Measurements from ENCODE around the gene LIF. TPM values are rescaled to one million over a fixed set of nuclear protein-coding genes. Genes with fewer than 3 reads are reported as not detected.

LIF gene
- polyA plus RNA-seq, 1 donor (not counting 4 experiments of a cell fraction or from before 2014, with no cell fraction given): 3.1 TPM

GRCh38 chr22:30227438-30228228 is 18.9 kb downstream of the LIF start:
- Histone ChIP-seq H2AFZ (ENCODE audit: control insufficient read depth, low read length) (no peak overlapping the region), H3K4me3 (ENCODE audit: control insufficient read depth in 2 of 3, extremely low read depth in 1 of 3, insufficient read depth in 2 of 3, low read depth in 1 of 3, low read length in 3 of 3) (no peak overlapping the region), H3K9ac (ENCODE audit: control insufficient read depth, extremely low read depth, insufficient read depth, low read length) (peak overlapping the region; percentile 18), H3K27ac (ENCODE audit: control insufficient read depth, insufficient read depth, low read length) (peak overlapping the region; percentile 33), H3K4me1 (ENCODE audit: control insufficient read depth, extremely low read depth, insufficient read depth, low read length) (peaks cover 54% of the 10 kb centered on the region), H3K4me2 (ENCODE audit: control insufficient read depth, extremely low read depth, insufficient read depth, low read depth, low read length) (peak overlapping the region; percentile 67), H3K79me2 (ENCODE audit: control insufficient read depth, insufficient read depth, low read length) (no peaks in the 10 kb centered on the region), H3K36me3 (ENCODE audit: control insufficient read depth in 2 of 2, extremely low read depth in 1 of 2, insufficient read depth in 2 of 2, low read length in 2 of 2) (no peaks in the 10 kb centered on the region), H3K9me1 (ENCODE audit: control insufficient read depth, extremely low read depth, insufficient read depth, low read length) (no peaks in the 10 kb centered on the region), H4K20me1 (ENCODE audit: control insufficient read depth, extremely low read depth, insufficient read depth, low read length) (no peaks in the 10 kb centered on the region), H3K27me3 (ENCODE audit: control insufficient read depth, extremely low read depth, insufficient read depth, low read length) (no peaks in the 10 kb centered on the region), H3K9me3 (ENCODE audit: control insufficient read depth, low read depth, low read length) (no peaks in the 10 kb centered on the region)
- FAIRE-seq (no peak), DNase-seq (ENCODE audit: low read depth, low spot score) (no peak)
- dilution Hi-C loops (cut with MboI; ENCODE audit: extremely low pct_ligation_motif_present, low sequenced_read_pairs): no loop called here
- TF ChIP-seq EZH2 (IDR thresholded peaks at IDR 0.05; ENCODE audit: low read length) (no peak), CTCF (optimal IDR thresholded peaks at IDR 0.05 in 1 of 3, IDR thresholded peaks at IDR 0.05 in 1 of 3, conservative IDR thresholded peaks at IDR 0.05 in 1 of 3; ENCODE audit: extremely low read depth in 1 of 3, insufficient read depth in 2 of 3, low read length in 3 of 3) (no peak)

- H3K79me2 ChIP-seq (ENCODE audit: control insufficient read depth, insufficient read depth, low read length): no peaks in the 10 kb centered on the region
- dilution Hi-C loops (cut with MboI; ENCODE audit: extremely low pct_ligation_motif_present, low sequenced_read_pairs): no loop called here
- H3K36me3 ChIP-seq (ENCODE audit: control insufficient read depth in 2 of 2, extremely low read depth in 1 of 2, insufficient read depth in 2 of 2, low read length in 2 of 2): no peaks in the 10 kb centered on the region
- peaks cover 4% of the 10 kb centered on the region for H3K27me3 ChIP-seq (ENCODE audit: control insufficient read depth, extremely low read depth, insufficient read depth, low read length)
- no peaks in the 10 kb centered on the region for H3K9me1 ChIP-seq (ENCODE audit: control insufficient read depth, extremely low read depth, insufficient read depth, low read length)
- DNase-seq (ENCODE audit: low read depth, low spot score): no peak
- H3K4me1 ChIP-seq (ENCODE audit: control insufficient read depth, extremely low read depth, insufficient read depth, low read length): peaks cover 54% of the 10 kb centered on the region
- peak overlapping the region; percentile 50 for H3K4me2 ChIP-seq (ENCODE audit: control insufficient read depth, extremely low read depth, insufficient read depth, low read depth, low read length)
- peak; percentile 79 for FAIRE-seq
- no peak for TF ChIP-seq CTCF (optimal IDR thresholded peaks at IDR 0.05 in 1 of 3, IDR thresholded peaks at IDR 0.05 in 1 of 3, conservative IDR thresholded peaks at IDR 0.05 in 1 of 3; ENCODE audit: extremely low read depth in 1 of 3, insufficient read depth in 2 of 3, low read length in 3 of 3)
- no peak for TF ChIP-seq EZH2 (IDR thresholded peaks at IDR 0.05; ENCODE audit: low read length)
- no peak overlapping the region for H3K4me3 ChIP-seq (ENCODE audit: control insufficient read depth in 2 of 3, extremely low read depth in 1 of 3, insufficient read depth in 2 of 3, low read depth in 1 of 3, low read length in 3 of 3)
- peak overlapping the region; percentile 55 for H3K9ac ChIP-seq (ENCODE audit: control insufficient read depth, extremely low read depth, insufficient read depth, low read length)
- H2AFZ ChIP-seq (ENCODE audit: control insufficient read depth, low read length): no peak overlapping the region
- H3K27ac ChIP-seq (ENCODE audit: control insufficient read depth, insufficient read depth, low read length): peak overlapping the region; percentile 66
- no peaks in the 10 kb centered on the region for H4K20me1 ChIP-seq (ENCODE audit: control insufficient read depth, extremely low read depth, insufficient read depth, low read length)
- no peaks in the 10 kb centered on the region for H3K9me3 ChIP-seq (ENCODE audit: control insufficient read depth, low read depth, low read length)
Measured at GRCh38 chr22:30226192-30226832, 20.2 kb downstream of the LIF start.
